Measurements from ENCODE around the gene MRPS10. TPM values are rescaled to one million over a fixed set of nuclear protein-coding genes. Genes with fewer than 3 reads are reported as not detected.
"Not testable (repeated sequence)": the region's sequence is repeated elsewhere in the genome, so short reads cannot be mapped to it uniquely, and the experiment has no call there.

MRPS10 gene
- total RNA-seq, 1 donor from 2014 or later: 32.1 TPM

DNA sequence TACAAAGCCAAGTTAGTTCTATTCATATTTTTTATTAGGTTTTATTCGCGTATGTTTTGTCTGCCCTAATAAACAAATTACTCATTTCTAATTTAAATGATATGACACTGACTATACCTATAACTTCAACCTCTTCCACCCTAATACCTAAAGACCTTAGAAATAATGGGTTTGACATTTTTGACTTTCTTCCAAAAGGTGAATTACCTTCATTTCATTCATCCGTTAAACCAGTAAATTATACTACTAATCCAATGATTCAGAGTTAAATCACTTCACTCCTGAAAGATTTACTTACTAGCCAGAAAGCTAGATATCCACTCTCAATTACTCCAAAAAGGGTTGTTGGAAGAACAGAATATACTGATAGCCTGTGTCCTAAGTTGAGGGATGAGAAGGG, 5.2 kb downstream of the MRPS10 start:
- DNase-seq (ENCODE audit: low spot score): no peak

DNA sequence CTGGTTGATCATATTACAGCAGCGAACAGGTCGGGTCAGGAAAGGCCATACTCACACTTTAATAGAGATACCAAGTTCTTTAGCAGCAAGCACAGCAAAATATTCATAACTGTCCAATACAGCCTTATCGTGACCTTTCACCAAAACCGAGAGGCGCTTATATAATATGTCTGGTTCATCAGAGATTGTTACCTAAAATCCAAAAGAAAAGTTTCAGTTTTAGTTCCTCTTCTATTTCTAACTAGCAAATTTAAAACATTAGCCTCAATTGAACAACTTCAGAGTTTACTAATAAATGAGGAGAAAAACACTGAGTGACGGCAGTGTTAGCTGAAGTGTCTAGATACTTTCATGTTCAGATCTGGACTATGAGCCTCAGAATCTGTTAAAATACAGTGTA, 5.9 kb downstream of the MRPS10 start:
- DNase-seq (ENCODE audit: low spot score): no peak

GRCh38 chr6:42210551-42210950, 7.1 kb downstream of the MRPS10 start:
- no peak for DNase-seq (ENCODE audit: low spot score)

DNA sequence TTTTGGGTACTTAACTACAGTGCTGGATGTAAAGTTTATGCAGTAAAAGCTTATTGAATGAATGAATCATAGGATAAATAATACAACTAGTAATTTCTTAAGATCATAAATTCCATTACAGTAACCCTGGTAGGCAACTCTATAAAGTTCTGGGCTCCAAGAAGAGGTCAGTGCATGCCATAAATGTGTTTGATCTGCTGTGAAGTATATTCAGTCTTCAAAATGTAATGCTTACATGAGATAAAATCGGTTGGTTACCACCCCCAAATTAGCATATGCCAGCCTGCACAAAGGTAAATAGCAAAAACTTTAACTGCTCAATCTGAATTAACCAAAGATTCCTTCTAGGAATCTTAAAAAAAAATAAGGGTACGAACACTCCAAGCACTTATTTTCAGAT, 10.1 kb downstream of the MRPS10 start:
- not testable (repeated sequence) for DNase-seq (ENCODE audit: low spot score)

DNA sequence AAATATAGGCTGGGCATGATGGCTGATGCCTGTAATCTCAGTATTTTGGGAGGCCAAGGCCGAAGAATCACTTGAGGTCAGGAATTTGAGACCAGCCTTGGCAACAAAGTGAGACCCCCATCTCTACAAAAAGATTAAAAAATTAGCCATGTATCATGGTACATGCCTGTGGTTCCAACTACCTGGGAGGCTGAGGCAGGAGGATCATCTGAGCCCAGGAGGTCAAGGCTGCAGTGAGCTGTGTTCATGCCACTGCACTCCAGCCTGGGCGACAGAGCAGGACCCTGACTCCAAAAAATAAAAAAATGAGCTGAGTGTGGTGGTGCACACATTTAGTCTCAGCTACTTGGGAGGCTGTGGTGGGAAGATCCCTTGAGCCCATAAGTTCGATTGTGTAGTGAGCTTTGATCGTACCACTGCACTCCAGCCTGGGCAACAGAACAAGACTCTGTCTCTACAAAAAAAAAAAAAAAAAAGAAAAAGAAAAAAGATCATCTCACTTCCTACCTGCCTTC, 12.8 kb downstream of the MRPS10 start:
- no peak for DNase-seq (ENCODE audit: low spot score)

- DNase-seq (ENCODE audit: low spot score): no peak
These were observed 14.5 kb downstream of the MRPS10 start for GRCh38 chr6:42203183-42203582.

- DNase-seq (ENCODE audit: low spot score): not testable (repeated sequence)
These were observed 15.3 kb downstream of the MRPS10 start for GRCh38 chr6:42202131-42202915.

DNA sequence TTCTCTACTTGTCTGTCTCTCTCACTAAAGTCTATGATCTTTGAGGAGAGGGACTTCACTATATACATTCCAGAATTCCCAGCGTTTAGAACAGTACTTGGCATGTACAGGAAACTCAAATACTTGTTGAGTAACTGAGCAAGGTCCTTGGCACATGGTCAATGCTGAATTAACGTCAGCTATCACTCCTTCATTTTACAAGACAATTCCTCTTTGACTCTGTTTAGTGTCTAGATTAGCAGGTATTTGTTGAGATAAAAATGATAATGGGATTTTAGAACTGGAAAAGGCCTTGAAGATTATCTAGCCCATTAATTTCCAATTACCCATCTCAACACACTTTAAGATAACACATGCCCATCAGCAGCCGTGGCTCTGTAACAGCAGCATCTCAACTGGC, 16.3 kb downstream of the MRPS10 start:
- DNase-seq (ENCODE audit: low spot score): no peak

DNA sequence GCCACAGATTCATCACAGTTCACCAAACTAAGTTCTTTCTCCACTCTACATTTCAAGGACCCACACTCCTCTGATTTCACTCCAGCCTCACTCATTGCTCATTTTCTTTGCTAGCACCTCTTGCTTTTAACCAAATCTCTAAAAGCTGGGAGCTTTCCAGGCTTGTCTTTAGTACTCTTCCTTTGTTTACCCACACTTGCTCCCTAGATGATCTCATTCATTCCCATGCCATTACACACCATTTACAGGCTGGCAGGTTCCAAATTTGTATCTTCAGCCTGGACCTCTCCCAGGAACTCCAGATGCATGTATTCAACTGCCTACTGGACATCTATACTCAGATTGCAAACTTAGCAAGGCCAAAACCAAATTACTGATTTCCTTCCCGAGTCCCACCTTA, 17.6 kb downstream of the MRPS10 start:
- no peak for DNase-seq (ENCODE audit: low spot score)

GRCh38 chr6:42199106-42199981, 18.3 kb downstream of the MRPS10 start:
- DNase-seq (ENCODE audit: low spot score): no peak

- no peak for DNase-seq (ENCODE audit: low spot score)
These were observed 19.9 kb downstream of the MRPS10 start for GRCh38 chr6:42197555-42198362.

GRCh38 chr6:42195415-42195814, 22.2 kb downstream of the MRPS10 start:
- DNase-seq (ENCODE audit: low spot score): no peak

- no peak for DNase-seq (ENCODE audit: low spot score)
These were observed 23.6 kb downstream of the MRPS10 start for GRCh38 chr6:42194056-42194455.

DNA sequence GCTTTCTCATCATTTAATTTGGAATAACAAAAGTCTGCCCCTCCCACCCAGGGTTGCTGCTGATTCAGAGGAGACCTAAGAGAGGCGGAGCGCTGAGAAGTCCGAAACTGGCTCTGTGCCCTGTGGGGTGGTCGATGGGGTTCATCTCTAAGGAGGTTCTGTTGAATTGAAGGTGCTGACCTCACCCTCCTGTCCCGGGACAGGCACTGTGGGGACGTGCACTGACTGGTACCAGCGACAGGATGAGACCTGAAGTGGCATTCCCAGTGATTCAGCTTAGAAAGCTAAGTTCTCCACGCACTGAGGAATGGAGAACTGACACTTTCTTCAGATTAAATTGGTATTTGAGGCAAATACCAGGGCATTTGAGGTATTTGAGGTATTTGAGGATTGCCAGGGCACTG, 24.2 kb downstream of the MRPS10 start:
- DNase-seq (ENCODE audit: low spot score): no peak

- DNase-seq (ENCODE audit: low spot score): not testable (repeated sequence)
These were observed 25.3 kb downstream of the MRPS10 start for GRCh38 chr6:42192385-42192784.

GRCh38 chr6:42190554-42191183, 27.0 kb downstream of the MRPS10 start:
- DNase-seq (ENCODE audit: low spot score): no peak

GRCh38 chr6:42188406-42188805, 29.3 kb downstream of the MRPS10 start:
- DNase-seq (ENCODE audit: low spot score): peak; percentile 68

GRCh38 chr6:42185597-42185996, 32.1 kb downstream of the MRPS10 start:
- DNase-seq (ENCODE audit: low spot score): no peak

DNA sequence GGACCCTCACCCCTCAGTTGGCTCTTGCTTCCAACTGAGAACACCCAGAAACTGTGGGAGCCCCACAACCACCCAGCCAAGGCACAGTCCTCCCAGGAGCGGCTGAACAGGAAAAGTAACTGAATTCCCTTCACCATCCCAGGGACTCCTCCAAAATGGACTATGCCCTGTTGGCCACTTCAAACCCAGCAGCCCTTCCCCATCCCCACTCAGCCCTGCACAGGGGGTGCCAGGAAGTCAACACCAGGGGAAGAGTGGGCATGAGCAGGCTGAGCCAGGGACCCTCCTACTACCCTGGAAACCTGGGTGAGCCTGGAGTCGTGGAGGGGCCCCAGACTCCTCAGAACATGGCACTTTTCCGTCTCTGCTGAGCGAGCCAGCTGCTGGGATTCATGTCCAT, 33.2 kb downstream of the MRPS10 start:
- DNase-seq (ENCODE audit: low spot score): no peak

GRCh38 chr6:42182101-42182500, 35.6 kb downstream of the MRPS10 start:
- DNase-seq (ENCODE audit: low spot score): no peak

- no peak for DNase-seq (ENCODE audit: low spot score)
These were observed 37.7 kb downstream of the MRPS10 start for GRCh38 chr6:42179945-42180313.
